ENCODE results near the gene INA.

Gene INA

DNA sequence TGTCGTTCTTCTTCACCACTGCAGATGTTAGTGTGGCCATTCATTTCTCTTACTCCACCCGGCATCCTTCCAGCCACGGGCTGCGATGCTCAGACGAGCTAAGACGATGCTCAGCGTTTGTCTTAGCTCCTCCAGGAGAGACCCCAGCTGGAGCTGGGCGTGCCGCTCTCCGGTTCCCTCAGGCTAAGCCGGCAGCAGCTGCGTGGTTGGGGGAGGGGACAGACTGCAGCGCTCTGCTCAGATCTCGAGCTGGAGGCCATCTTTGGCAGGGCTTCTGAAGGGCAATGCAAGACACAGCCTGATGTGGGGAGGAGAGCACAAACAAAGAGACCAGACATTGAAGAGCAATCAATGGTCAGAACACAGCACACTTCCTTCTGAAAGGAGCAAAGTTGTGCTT, 4.8 kb downstream of the INA start:
- Histone ChIP-seq H3K4me3 (ENCODE audit: low read depth, low read length, poor library complexity, severe bottlenecking) (no peak overlapping the region), H3K27ac (ENCODE audit: low read depth, low read length, poor library complexity, severe bottlenecking) (no peak overlapping the region)

DNA sequence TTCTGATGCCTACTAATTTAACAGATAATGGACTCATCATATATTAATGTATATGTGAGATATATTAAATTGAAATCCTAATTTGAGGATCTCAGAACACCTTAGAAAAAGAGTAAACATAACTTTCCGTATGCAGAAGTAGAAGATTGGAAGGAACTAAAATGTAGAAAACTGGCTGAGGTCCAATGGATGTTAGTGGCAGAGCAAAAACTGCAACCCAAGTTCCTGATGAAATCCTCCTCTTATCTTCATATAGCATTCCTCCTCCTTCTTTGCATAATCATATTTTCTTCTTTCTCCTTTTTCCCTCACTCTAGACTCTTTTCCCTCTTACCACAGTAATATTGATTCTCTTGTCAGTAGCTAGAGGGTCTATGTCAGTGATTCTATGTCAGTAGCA, 6.0 kb downstream of the INA start:
- no peaks in the 10 kb centered on the region for H3K9me3 ChIP-seq (ENCODE audit: low read length)
- H3K4me3 ChIP-seq (ENCODE audit: low read depth, low read length, poor library complexity, severe bottlenecking) = no peak overlapping the region
- H3K4me2 ChIP-seq (ENCODE audit: low read length) = no peak overlapping the region
- H4K20me1 ChIP-seq (ENCODE audit: insufficient read depth, low read length) = no peaks in the 10 kb centered on the region
- no peaks in the 10 kb centered on the region for H3K9me2 ChIP-seq (ENCODE audit: low read depth, low read length)
- no peaks in the 10 kb centered on the region for H3K4me1 ChIP-seq (ENCODE audit: insufficient read depth, low read length, severe bottlenecking)
- no peaks in the 10 kb centered on the region for H3K27me3 ChIP-seq (ENCODE audit: insufficient read depth, low read length)
- H3K79me2 ChIP-seq (ENCODE audit: insufficient read depth, low read length) = no peaks in the 10 kb centered on the region
- H3F3A ChIP-seq (ENCODE audit: insufficient read depth, low read length) = no peaks in the 10 kb centered on the region
- H3K27ac ChIP-seq (ENCODE audit: low read depth, low read length, poor library complexity, severe bottlenecking) = no peak overlapping the region
- no peak overlapping the region for H2AFZ ChIP-seq (ENCODE audit: low read length)
- H3K9ac ChIP-seq (ENCODE audit: low read length) = no peak overlapping the region
- no peak for TF ChIP-seq EZH2 (IDR thresholded peaks at IDR 0.05; ENCODE audit: borderline replicate concordance, low read length)
- TF ChIP-seq, protein P1, sequence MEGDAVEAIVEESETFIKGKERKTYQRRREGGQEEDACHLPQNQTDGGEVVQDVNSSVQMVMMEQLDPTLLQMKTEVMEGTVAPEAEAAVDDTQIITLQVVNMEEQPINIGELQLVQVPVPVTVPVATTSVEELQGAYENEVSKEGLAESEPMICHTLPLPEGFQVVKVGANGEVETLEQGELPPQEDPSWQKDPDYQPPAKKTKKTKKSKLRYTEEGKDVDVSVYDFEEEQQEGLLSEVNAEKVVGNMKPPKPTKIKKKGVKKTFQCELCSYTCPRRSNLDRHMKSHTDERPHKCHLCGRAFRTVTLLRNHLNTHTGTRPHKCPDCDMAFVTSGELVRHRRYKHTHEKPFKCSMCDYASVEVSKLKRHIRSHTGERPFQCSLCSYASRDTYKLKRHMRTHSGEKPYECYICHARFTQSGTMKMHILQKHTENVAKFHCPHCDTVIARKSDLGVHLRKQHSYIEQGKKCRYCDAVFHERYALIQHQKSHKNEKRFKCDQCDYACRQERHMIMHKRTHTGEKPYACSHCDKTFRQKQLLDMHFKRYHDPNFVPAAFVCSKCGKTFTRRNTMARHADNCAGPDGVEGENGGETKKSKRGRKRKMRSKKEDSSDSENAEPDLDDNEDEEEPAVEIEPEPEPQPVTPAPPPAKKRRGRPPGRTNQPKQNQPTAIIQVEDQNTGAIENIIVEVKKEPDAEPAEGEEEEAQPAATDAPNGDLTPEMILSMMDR (IDR thresholded peaks at IDR 0.05; ENCODE audit: low read length) = no peak
- no peaks in the 10 kb centered on the region for H3K36me3 ChIP-seq (ENCODE audit: insufficient read depth, low read length)

More for the DNA sequence above, 4.8 kb downstream of the INA start:
- no peak overlapping the region for H3K4me2 ChIP-seq (ENCODE audit: low read length)
- H3K9ac ChIP-seq (ENCODE audit: low read length) = no peak overlapping the region
- no peaks in the 10 kb centered on the region for H3K9me2 ChIP-seq (ENCODE audit: low read depth, low read length)
- H3K36me3 ChIP-seq (ENCODE audit: insufficient read depth, low read length) = no peaks in the 10 kb centered on the region
- TF ChIP-seq, protein P1 (IDR thresholded peaks at IDR 0.05; ENCODE audit: low read length) = no peak
- no peak for TF ChIP-seq EZH2 (IDR thresholded peaks at IDR 0.05; ENCODE audit: borderline replicate concordance, low read length)
- H3F3A ChIP-seq (ENCODE audit: insufficient read depth, low read length) = no peaks in the 10 kb centered on the region
- no peaks in the 10 kb centered on the region for H4K20me1 ChIP-seq (ENCODE audit: insufficient read depth, low read length)
- H3K27me3 ChIP-seq (ENCODE audit: insufficient read depth, low read length) = no peaks in the 10 kb centered on the region
- H2AFZ ChIP-seq (ENCODE audit: low read length) = no peak overlapping the region
- H3K4me1 ChIP-seq (ENCODE audit: insufficient read depth, low read length, severe bottlenecking) = no peaks in the 10 kb centered on the region
- no peaks in the 10 kb centered on the region for H3K79me2 ChIP-seq (ENCODE audit: insufficient read depth, low read length)
- H3K9me3 ChIP-seq (ENCODE audit: low read length) = no peaks in the 10 kb centered on the region

DNA sequence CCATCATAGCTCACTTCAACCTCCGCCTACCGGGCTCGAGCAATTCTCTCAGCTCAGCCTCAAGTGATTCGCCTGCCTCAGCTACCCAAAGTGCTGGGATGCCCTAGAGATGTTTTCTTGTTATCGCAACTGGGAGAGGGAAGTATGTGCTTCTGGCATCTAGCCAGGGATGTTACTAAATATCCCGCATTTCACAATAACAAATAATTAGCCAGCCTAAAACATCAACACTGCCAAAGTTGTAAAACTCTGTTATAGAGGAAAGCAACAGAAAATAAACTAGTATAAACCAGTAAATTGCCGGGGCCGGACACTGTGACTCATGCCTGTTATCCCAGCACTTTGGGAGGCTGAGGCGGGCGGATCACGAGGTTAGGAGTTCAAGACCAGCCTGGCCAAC, 7.2 kb downstream of the INA start:
- H3F3A ChIP-seq (ENCODE audit: insufficient read depth, low read length) = no peaks in the 10 kb centered on the region
- no peaks in the 10 kb centered on the region for H3K9me2 ChIP-seq (ENCODE audit: low read depth, low read length)
- no peaks in the 10 kb centered on the region for H3K27me3 ChIP-seq (ENCODE audit: insufficient read depth, low read length)
- no peak overlapping the region for H3K27ac ChIP-seq (ENCODE audit: low read depth, low read length, poor library complexity, severe bottlenecking)
- H3K4me3 ChIP-seq (ENCODE audit: low read depth, low read length, poor library complexity, severe bottlenecking) = no peak overlapping the region
- TF ChIP-seq EZH2 (IDR thresholded peaks at IDR 0.05; ENCODE audit: borderline replicate concordance, low read length) = no peak
- TF ChIP-seq, protein P1 (IDR thresholded peaks at IDR 0.05; ENCODE audit: low read length) = no peak
- H3K9me3 ChIP-seq (ENCODE audit: low read length) = no peaks in the 10 kb centered on the region
- H3K4me2 ChIP-seq (ENCODE audit: low read length) = no peak overlapping the region
- no peak overlapping the region for H3K9ac ChIP-seq (ENCODE audit: low read length)
- no peak overlapping the region for H2AFZ ChIP-seq (ENCODE audit: low read length)
- no peaks in the 10 kb centered on the region for H3K79me2 ChIP-seq (ENCODE audit: insufficient read depth, low read length)
- H3K4me1 ChIP-seq (ENCODE audit: insufficient read depth, low read length, severe bottlenecking) = no peaks in the 10 kb centered on the region
- H3K36me3 ChIP-seq (ENCODE audit: insufficient read depth, low read length) = no peaks in the 10 kb centered on the region
- no peaks in the 10 kb centered on the region for H4K20me1 ChIP-seq (ENCODE audit: insufficient read depth, low read length)
